Anterior cingulate cortex (tissue), 58 donors: ENCODE data around the gene DAPK3.
A peak's percentile ranks its signal among the peaks of the same experiment; 100 is the strongest.

Source experiments
- DNase-seq, 58 donors: peaks; one replicate each; lab custom pipeline; 2025; lab: John Stamatoyannopoulos, UW

DAPK3 gene

DNA sequence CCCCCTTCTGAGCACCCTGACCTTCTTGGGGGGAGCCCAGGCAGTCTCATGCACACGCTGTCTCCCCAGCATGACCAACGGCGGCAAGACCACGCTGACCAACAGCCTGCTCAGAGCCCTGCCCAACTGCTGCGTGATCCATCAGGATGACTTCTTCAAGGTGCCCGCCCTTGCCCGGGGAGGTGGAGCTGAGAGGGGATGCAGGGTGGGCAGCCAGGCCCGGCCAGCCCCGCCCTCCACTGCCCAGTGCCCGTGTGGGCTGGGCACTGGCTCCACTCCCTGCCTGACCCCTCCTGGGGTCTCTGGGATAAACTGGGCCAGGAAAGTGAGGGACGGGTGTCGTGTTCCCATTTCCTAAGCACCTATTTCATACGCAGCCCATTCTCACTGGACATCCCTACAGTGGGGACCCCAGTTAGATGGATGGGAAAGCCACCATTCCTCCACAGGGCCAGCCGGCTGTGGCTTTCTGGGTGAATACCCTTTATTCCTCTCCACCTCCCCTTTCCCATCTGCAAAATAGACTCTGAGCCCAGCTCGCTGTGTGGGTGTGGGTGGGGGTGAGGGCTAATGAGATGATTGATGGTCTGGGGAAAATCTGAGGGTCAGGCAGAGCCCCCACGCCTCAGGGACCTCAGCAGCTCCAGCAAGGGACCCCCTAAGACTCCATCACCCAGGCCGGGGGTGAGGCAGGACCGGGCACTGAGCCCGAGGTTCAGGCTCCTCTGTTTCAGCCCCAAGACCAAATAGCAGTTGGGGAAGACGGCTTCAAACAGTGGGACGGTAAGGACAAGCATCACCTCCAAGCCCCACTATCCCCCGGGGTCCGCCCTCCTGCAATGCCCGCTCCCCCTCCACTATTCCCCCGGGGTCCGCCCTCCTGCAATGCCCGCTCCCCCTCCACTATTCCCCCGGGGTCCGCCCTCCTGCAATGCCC is 34.1 kb downstream of the DAPK3 start:
- no peak for DNase-seq

DNA sequence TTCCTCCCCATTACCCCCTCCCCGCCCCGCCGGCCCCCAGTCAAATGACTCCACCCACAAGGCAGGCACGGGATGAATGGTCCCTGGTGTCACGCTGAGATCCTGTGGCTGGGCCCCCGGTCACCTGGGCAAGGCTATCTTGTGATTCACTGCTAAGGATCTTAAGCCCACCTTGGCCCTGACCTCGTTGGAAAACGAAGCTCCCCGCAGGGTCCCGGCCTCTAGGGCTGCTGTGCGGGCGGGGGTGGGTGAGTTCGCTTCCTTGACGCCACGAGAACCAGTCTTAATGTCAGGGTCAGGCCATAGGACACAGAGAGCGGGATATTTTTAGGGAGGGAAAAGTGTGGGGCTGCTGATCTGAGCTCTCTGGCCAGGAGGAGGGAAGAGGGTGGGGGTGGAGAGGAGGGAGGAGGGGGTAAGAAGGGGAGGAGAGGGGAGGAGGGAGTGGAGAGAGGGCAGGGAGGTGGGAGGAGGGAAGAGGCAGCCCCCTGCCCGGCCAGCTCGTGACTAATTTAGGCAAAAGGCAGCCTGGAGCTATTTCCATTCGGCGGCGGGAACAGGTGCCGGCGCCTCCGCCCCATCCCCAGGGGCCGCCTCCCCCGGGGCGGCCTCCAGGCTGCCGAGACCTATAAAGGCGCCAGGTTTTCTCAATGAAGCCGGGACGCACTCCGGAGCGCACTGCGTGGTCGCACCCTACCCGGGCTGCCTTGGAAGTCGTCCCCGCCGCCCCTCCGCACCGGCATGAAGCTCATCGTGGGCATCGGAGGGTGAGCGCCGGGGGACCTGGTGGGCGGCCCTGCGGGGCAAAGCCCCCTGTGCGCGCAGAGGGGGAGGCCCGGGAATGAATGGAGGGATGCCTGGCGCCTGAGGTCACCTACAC is 37.7 kb downstream of the DAPK3 start, which contains the start of gene NMRK2:
Gene NMRK2, plus strand, starts transcription at position 139 of the 880 bp plus-strand sequence. Its CDS starts 603 bp downstream, at position 742.
- DNase-seq, result peak in 1 of 58 donors; percentile 33

DNA sequence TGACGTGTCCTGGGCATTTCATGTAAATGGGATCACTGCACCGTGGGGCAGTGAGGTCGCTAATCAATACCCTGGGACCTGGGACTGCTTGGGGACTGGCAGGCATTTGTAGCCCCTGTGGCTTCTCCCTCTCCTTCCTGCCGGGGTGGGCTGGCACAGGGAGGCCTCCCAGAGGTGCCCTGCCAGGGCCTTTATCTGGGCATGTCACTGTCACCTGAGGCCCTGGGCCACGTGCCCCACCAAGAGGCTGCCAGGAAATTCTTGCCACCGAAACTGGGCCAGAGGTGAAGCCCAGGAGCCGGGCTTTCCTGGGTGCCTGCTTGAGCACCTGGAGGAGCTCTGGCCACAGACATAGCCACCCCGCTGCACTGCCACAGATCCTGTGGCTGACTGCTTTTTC is 39.9 kb downstream of the DAPK3 start:
- DNase-seq, result no peak

DNA sequence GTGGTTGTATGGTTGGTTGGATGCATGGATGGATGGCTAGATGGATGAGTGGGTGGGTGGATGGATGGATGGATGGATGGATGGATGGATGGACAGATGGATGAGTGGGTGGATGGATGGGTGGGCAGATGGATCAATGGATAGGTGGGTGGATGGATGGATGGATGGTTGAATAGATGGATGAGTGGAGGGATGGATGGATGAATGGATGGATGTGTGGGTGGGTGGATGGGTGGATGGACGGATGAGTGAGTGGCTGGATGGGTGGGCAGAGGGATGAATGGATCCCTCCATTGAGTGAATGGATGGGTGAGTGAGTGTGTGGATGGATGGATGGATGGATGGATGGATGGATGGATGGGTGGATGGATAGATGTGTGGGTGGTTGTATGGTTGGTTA is 47.0 kb downstream of the DAPK3 start:
- no peak for DNase-seq

DNA sequence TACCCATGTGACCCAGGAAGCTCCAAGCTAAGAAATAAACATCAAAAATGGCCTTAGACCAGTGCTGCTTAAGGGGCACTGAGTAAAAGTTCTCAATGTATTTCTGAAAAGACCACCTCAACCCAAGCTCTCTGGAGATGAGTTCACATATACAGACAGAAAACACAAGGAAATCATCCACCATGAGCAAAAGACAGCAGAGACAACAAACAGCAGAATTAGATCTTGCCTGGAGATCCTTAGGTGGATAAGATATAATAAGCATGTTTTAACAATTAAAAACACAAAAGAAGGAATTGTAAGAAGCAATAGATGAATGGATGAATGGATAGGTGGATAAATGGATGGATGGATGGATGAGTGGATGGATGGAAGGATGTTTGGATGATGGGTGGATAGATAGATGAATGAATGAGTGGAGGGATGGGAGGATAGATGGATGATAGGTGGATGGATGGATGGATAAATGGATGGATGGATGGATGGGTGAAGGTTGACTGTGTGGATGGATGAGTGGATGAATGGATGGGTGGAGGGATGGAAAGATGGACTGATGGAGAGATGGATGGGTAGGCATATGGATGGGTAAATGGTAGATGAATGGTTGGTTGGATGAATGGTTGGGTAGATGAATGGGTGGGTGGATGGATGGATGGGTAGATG is 47.7 kb downstream of the DAPK3 start:
- no peak for DNase-seq

DNA sequence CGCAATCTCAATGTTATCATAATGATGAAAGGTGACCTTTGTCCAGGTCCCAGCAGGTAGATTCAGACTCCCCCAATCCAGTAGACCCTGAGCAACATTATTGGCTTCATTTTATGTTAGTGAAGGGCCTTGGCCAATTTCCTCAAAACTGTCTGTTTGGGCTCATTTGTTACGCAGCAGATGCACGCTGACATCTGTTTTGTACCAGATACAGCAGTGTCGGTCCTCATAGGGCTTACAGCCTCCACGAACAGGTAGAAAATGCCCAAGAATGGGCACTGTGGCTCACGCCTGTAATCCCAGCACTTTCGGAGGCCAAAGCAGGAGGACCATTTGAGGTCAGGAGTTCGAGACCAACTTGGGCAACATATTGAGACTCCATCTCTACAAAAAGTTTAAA is 51.1 kb downstream of the DAPK3 start:
- no peak for DNase-seq

DNA sequence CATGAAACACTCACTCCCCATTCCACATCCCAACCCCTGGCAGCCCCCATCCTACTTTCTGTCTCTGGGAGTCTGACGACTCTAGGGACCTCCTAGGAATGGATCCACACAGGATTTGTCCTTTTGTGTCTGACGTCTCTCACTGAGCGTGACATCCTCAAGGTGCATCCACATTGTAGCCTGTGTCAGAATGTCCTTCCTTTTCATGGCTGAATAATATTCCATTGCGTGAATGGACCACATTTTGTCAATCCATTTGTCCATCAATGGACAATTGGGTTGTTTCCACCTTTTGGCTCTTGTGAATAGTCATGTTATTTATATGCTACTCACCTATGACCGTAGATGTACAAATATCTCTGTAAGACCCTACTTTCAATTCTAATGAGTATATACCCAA is 54.9 kb downstream of the DAPK3 start:
- no peak for DNase-seq

DNA sequence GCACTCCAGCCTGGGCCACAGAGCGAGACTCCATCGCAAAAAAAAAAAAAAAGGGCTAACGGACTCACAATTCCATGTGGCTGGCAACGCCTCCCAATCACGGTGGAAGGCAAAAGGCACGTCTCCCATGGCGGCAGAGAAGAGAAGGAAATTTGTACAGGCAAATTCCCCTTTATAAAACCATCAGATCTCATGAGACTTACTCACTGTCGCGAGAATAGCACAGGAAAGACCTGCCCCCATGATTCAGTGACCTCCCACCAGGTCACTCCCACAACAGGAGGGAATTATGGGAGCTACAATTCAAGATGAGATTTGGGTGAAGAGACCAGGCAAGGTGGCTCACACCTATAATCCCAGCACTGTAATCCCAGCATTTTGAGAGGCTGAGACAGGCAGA is 56.7 kb downstream of the DAPK3 start:
- DNase-seq, result no peak

DNA sequence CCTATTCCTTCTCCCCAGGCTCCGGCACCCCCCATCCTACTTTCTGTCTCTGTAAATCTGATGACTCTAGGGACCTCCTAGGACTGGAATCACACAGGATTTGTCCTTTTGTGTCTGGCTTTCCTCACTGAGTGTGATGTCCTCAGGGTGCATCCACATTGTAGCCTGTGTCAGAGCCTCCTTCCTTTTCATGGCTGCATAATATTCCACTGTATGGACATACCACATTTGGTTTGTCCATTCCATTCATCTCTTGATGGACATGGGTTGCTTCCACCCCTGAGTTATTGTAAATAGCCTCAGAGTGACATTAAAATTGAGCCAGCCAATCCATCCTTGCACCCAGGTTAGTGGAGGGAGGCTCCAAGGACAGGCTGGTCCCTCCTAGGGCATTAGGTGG is 60.8 kb downstream of the DAPK3 start:
- DNase-seq, result no peak
